MCF 10A (cell line): ENCODE data around the gene BRMS1L. TPM values are rescaled to one million over a fixed set of nuclear protein-coding genes. Genes with fewer than 3 reads are reported as not detected.

Experiments
- BruUV-seq: library from RNA; stranded (reverse); fragments of 400-500 nt; replicated peaks from 2 replicates; lab custom pipeline; 2021; lab: Mats Ljungman, UMichigan
- CTCF ChIA-PET: fragments of 300-600 bp; sonication (Branson Sonifier 250); formaldehyde crosslinking; extraction: SDS; loops from one replicate; lab custom pipeline; 2021; ENCODE audit warnings: antibody characterized with exemption, inconsistent platforms; lab: Yijun Ruan, JAX
- POLR2A ChIA-PET: fragments of 300-600, 350-650 bp; sonication (Branson Sonifier 250); formaldehyde crosslinking; extraction: SDS; loops from one replicate; lab custom pipeline; 2020; ENCODE audit warnings: antibody characterized with exemption, inconsistent platforms; lab: Yijun Ruan, JAX
- DNase-seq: peaks from one replicate; pipeline ENCODE4 v3.0.0-alpha.2; 2018; ENCODE audit not compliant: unreplicated experiment
- H3K27ac Mint-ChIP-seq: one replicate; pipeline ENCODE4 v1.8.0; 2022; ENCODE audit warnings: mild to moderate bottlenecking, low read depth, mixed read lengths; ENCODE audit not compliant: unreplicated experiment
- H3K27me3 Mint-ChIP-seq: one replicate; pipeline ENCODE4 v1.8.0; 2022; ENCODE audit warnings: mixed read lengths; ENCODE audit not compliant: insufficient read depth, unreplicated experiment
- H3K36me3 Mint-ChIP-seq: one replicate; pipeline ENCODE4 v1.8.0; 2022; ENCODE audit warnings: mild to moderate bottlenecking, moderate library complexity, mixed read lengths; ENCODE audit not compliant: insufficient read depth, unreplicated experiment
- H3K4me1 Mint-ChIP-seq: one replicate; pipeline ENCODE4 v1.8.0; 2022; ENCODE audit warnings: mixed read lengths; ENCODE audit not compliant: insufficient read depth, unreplicated experiment
- H3K4me3 Mint-ChIP-seq: one replicate; pipeline ENCODE4 v1.8.0; 2022; ENCODE audit warnings: mild to moderate bottlenecking, moderate library complexity, mixed read lengths; ENCODE audit not compliant: unreplicated experiment
- H3K9me3 Mint-ChIP-seq: one replicate; pipeline ENCODE4 v1.8.0; 2022; ENCODE audit warnings: mixed read lengths; ENCODE audit not compliant: unreplicated experiment
- intact Hi-C: fragments of 100-400 bp; cut with micrococcal nuclease; formaldehyde crosslinking; loops from 2 replicates; pipeline ENCODE4 v1.14.1; 2022
- total RNA-seq: library from RNA; stranded (reverse); gene quantifications from 2 replicates; pipeline ENCODE4 v1.2.3, GENCODE V29; 2022
- TF ChIP-seq, protein P1 (sequence below): fragments of 200-600 bp; IDR thresholded peaks from one replicate; pipeline ENCODE4 v1.8.0; 2022; ENCODE audit warnings: antibody characterized with exemption, mild to moderate bottlenecking; ENCODE audit not compliant: unreplicated experiment

Gene BRMS1L
- total RNA-seq, 1 experiment from 2014 or later = 10.8 TPM

- no peaks in the 10 kb centered on the region for H3K27me3 Mint-ChIP-seq
- TF ChIP-seq, protein P1, sequence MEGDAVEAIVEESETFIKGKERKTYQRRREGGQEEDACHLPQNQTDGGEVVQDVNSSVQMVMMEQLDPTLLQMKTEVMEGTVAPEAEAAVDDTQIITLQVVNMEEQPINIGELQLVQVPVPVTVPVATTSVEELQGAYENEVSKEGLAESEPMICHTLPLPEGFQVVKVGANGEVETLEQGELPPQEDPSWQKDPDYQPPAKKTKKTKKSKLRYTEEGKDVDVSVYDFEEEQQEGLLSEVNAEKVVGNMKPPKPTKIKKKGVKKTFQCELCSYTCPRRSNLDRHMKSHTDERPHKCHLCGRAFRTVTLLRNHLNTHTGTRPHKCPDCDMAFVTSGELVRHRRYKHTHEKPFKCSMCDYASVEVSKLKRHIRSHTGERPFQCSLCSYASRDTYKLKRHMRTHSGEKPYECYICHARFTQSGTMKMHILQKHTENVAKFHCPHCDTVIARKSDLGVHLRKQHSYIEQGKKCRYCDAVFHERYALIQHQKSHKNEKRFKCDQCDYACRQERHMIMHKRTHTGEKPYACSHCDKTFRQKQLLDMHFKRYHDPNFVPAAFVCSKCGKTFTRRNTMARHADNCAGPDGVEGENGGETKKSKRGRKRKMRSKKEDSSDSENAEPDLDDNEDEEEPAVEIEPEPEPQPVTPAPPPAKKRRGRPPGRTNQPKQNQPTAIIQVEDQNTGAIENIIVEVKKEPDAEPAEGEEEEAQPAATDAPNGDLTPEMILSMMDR = peak; percentile 77
- no peak overlapping the region for H3K27ac Mint-ChIP-seq
- intact Hi-C loops = loop anchor here (5.0 to 10.0 kb wide), 2 partner anchors 127 to 380 kb away; no protein-coding TSS in a partner anchor
- DNase-seq = peak; percentile 82
- CTCF ChIA-PET = interaction anchor here (0.6 to 1.7 kb wide), 17 partner anchors 11 to 1318 kb away, joined by 3 to 9 read pairs (median 3); partner anchors contain the start of gene BRMS1L
- no peaks in the 10 kb centered on the region for H3K9me3 Mint-ChIP-seq
- H3K4me3 Mint-ChIP-seq = no peak overlapping the region
- POLR2A ChIA-PET = interaction anchor here (0.6 to 1.0 kb wide), 4 partner anchors 8 to 1842 kb away, joined by 3 to 4 read pairs (median 3); no protein-coding TSS in a partner anchor
- no peaks in the 10 kb centered on the region for H3K36me3 Mint-ChIP-seq
- H3K4me1 Mint-ChIP-seq = peaks cover under 1% of the 10 kb centered on the region
- no TSS peak for BruUV-seq
Observed at GRCh38 chr14:35814371-35815005, 11.7 kb upstream of the BRMS1L start.

DNA sequence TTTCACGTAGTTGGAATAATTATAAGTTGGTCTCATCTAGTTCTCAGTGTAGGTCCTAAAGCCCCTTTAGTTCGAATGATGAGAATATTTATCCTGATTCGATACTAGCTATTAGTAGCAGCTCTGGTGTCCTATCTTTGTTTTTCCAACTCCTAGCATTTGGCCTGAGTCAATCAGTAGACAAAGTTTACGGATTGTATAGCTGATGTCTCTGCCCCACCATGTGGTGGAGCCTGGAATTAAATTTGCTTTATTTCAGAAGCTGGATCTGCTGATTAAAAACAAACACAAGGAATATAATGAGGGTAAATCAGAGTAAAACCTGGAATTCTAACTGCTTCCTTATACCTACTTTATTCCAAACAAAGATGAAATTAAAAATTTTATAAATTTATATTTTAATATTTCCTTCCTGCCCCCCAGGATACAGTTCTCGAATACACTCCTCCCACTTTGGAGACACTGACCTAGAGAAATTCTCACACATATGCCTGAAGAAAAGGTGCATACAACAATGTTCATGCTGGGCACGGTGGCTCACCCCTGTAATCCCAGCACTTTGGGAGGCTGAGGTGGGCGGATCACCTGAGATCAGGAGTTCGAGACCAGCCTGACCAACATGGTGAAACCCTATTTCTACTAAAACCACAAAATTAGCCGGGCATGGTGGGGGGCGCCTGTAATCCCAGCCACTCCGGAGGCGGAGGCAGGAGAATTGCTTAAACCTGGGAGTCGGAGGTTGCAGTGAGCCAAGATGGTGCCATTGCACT lies 7.6 kb upstream of the BRMS1L start:
- intact Hi-C loops = loop anchor here (5.0 to 10.0 kb wide), 2 partner anchors 131 to 384 kb away; no protein-coding TSS in a partner anchor
- Mint-ChIP-seq H3K9me3 (no peaks in the 10 kb centered on the region), H3K36me3 (no peaks in the 10 kb centered on the region), H3K27me3 (no peaks in the 10 kb centered on the region), H3K4me1 (peaks cover 18% of the 10 kb centered on the region), H3K4me3 (no peak overlapping the region), H3K27ac (no peak overlapping the region)
- DNase-seq = peak; percentile 54
- TF ChIP-seq, protein P1 = peak; percentile 58
- POLR2A ChIA-PET = interaction anchor here (0.6 to 3.0 kb wide), 5 partner anchors 7 to 526 kb away, joined by 3 to 12 read pairs (median 3); partner anchors contain the start of genes BRMS1L and PSMA6
- CTCF ChIA-PET = interaction anchor here (0.6 to 4.4 kb wide), 21 partner anchors 9 to 1149 kb away, joined by 3 to 34 read pairs (median 4); partner anchors contain the start of gene RALGAPA1
- no TSS peak for BruUV-seq

GRCh38 chr14:35819591-35820540 lies 6.3 kb upstream of the BRMS1L start:
- ChIA-PET POLR2A (interaction anchor here (4.6 kb wide), 1 partner anchor 12 kb away, joined by 33 read pairs; the partner anchor contains the start of gene RALGAPA1), CTCF (interaction anchor here (0.6 to 4.4 kb wide), 11 partner anchors 11 to 546 kb away, joined by 3 to 34 read pairs (median 4); no protein-coding TSS in a partner anchor)
- DNase-seq = no peak
- TF ChIP-seq, protein P1 = no peak
- Mint-ChIP-seq H3K4me1 (peaks cover 18% of the 10 kb centered on the region), H3K4me3 (no peak overlapping the region), H3K36me3 (no peaks in the 10 kb centered on the region), H3K27me3 (no peaks in the 10 kb centered on the region), H3K27ac (no peak overlapping the region), H3K9me3 (no peaks in the 10 kb centered on the region)
- no TSS peak for BruUV-seq
- intact Hi-C loops = loop anchor here (5.0 to 10.0 kb wide), 2 partner anchors 133 to 385 kb away; no protein-coding TSS in a partner anchor
